ENCODE data around the gene GALNT18.

Gene GALNT18

GRCh38 chr11:11304550-11304949 is 317.3 kb downstream of the GALNT18 start:
- FAIRE-seq (no peak), DNase-seq (ENCODE audit: extremely low spot score, insufficient read length, low read depth) (no peak)

GRCh38 chr11:11302565-11302964 is 319.2 kb downstream of the GALNT18 start:
- no peak for FAIRE-seq
- no peak for DNase-seq (ENCODE audit: extremely low spot score, insufficient read length, low read depth)

GRCh38 chr11:11301212-11301611 is 320.6 kb downstream of the GALNT18 start:
- no peak for FAIRE-seq
- DNase-seq (ENCODE audit: extremely low spot score, insufficient read length, low read depth), result no peak

DNA sequence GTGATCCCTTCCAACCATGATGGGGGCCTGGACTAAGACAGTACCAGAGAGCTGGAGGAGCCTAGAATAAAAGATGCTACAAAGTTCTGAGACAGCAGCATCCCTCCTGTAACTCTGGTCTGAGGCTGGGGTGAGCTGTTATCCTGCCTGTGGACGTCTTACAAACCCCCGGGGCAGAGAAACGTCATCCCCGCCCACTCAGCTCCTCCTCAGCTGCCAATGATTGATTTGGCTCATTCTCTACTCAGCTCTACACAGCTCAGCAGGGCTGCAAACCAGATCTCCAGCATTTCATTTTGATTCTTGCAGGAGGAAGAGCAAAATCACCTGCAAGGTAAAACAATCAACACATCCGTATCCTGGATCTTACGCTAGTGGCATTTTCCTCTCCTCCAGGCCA is 324.2 kb downstream of the GALNT18 start:
- DNase-seq (ENCODE audit: extremely low spot score, insufficient read length, low read depth) (no peak), FAIRE-seq (no peak)

DNA sequence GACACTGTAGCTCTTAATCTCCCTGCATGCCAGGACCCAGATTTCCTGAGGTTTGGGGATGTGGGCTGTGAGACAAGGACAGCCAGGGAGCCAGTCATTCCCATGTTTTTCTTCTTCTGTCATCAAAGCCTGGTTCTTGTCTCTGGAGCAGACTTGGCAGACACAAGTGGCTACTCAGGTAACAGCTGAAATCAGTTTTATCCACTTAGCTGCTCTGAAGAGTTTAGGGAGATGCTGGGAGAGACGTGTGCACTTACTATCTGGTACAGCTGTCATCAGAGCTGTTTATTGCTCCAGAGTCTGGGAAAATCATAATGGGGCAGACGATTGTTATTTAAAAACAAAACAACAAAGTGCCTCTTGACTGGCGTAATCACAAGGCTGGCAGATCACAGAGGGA is 325.4 kb downstream of the GALNT18 start:
- FAIRE-seq, result no peak
- DNase-seq (ENCODE audit: extremely low spot score, insufficient read length, low read depth), result no peak

- DNase-seq (ENCODE audit: extremely low spot score, insufficient read length, low read depth) (no peak), FAIRE-seq (no peak)
Observed at GRCh38 chr11:11294551-11294855, 327.3 kb downstream of the GALNT18 start.

DNA sequence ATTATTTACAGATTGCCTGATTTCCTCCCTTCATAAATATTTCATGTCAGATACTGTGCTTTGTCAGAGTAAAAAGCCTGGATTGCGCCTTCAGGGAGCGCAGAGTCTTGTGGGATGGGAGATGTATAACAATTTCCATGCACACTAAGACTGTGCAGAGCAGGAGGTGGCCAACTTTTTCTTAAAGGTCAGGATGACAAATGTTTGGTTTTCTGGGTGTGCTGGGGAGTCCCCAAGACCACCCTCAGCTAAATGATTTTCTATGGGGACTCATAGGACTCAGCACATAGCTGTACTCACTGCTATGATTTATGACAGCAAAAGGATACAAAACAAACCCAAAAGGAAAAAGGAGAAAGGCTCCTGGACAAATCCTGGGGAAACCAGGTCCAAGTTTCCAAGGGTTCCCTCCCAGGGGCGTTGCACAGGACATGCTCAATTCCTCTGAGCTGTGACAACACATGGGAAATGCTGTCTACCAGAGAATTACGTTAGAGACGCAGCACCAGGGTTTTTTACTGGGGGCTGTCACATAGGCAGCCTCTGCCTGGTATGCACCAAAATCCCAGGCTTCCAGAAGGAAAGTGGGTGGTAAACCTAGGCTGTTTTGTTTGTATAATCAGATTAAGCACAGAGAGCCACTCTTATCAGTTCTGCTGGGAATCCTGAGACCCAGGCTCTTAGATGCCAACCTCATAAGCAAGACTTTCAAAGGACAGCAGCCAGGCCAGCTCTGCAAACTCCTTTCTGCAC is 327.8 kb downstream of the GALNT18 start:
- FAIRE-seq (no peak), DNase-seq (ENCODE audit: extremely low spot score, insufficient read length, low read depth) (no peak)

DNA sequence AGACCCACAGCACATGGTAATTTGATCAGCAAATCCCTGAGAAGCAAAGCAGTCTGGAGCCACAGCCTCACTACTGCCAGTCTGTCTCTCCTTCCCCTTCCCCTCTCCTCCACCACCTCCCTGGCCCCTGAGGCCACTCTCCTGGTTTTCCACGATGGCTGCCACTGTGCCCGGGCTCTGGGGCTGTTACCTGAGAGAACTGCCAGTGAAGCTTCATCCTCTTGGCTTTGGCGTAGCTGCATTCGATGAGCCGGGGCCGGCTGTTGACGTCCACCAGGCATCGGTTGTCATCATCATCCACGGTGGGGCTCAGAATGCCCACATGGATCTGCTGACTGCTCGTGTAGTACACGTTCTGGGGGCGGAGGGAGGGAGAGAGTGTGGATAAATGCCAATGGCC is 329.0 kb downstream of the GALNT18 start:
- no peak for DNase-seq (ENCODE audit: extremely low spot score, insufficient read length, low read depth)
- FAIRE-seq, result no peak

GRCh38 chr11:11291041-11292015 is 330.5 kb downstream of the GALNT18 start:
- no peak for DNase-seq (ENCODE audit: extremely low spot score, insufficient read length, low read depth)
- no peak for FAIRE-seq

DNA sequence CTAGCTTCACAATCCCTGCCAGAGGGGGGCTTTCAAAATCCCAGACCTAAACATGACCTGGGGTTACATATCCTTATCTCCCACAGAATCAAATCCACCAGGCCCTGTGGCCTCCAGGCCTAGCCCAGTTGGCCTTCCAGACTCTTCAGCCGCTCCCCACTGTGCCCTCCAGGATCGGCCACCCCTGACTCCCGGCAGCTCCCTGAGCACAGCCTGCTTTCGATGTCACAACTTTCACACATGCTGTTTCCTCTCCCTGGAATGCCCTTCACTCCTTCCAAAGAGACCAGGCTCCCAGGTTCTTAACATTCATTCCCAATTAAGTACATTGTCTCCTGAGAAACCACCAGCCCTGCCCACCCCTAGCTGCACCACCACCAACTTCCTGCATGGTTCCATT is 331.5 kb downstream of the GALNT18 start:
- DNase-seq (ENCODE audit: extremely low spot score, insufficient read length, low read depth) (no peak), FAIRE-seq (no peak)

DNA sequence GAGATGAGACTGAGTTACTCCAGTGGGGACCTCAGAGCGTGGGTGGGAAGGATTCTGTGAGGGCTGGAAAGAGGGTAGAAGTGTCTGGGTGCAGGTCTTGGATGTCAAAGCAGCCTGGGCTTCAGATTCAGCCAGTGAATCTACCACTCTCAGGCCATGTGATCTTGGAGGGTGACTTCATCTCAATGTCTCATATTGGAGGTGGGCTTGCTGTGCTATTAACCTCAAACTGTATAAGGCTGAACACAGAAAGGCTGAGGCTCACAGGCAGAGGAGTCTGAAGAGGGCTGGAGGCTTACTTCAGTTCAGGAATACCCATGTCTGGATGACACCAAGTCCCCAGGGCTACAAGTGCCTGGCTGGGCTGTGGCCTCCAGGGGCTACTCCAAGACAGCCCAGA is 332.1 kb downstream of the GALNT18 start:
- no peak for DNase-seq (ENCODE audit: extremely low spot score, insufficient read length, low read depth)
- FAIRE-seq, result no peak

GRCh38 chr11:11288972-11289616 is 332.7 kb downstream of the GALNT18 start:
- FAIRE-seq (no peak), DNase-seq (ENCODE audit: extremely low spot score, insufficient read length, low read depth) (no peak)

GRCh38 chr11:11284481-11284880 is 337.3 kb downstream of the GALNT18 start:
- FAIRE-seq, result no peak
- no peak for DNase-seq (ENCODE audit: extremely low spot score, insufficient read length, low read depth)

- FAIRE-seq (no peak), DNase-seq (ENCODE audit: extremely low spot score, insufficient read length, low read depth) (no peak)
Observed at GRCh38 chr11:11281626-11282025, 340.2 kb downstream of the GALNT18 start.

DNA sequence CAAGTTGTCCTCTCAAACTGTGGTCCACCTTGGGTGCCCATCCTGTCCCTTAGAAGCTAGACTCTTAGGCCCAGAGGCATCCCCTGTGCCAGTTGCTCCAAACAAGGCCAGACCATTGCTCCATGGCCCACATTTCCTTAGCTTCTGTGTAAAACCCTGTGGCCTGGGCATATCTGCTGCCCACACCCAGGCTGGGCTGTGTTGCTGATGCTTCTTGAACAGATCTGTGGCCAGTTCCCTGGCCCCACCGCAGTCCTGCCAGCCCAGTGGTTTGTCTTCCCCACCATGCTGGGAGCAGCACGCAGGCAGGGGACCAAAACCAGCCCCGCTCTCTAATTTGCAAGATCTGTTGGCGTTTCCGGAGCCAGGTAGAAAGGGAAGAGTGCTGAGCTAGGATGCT is 341.0 kb downstream of the GALNT18 start:
- DNase-seq (ENCODE audit: extremely low spot score, insufficient read length, low read depth), result no peak
- no peak for FAIRE-seq

GRCh38 chr11:11279956-11280689 is 341.7 kb downstream of the GALNT18 start:
- no peak for FAIRE-seq

DNA sequence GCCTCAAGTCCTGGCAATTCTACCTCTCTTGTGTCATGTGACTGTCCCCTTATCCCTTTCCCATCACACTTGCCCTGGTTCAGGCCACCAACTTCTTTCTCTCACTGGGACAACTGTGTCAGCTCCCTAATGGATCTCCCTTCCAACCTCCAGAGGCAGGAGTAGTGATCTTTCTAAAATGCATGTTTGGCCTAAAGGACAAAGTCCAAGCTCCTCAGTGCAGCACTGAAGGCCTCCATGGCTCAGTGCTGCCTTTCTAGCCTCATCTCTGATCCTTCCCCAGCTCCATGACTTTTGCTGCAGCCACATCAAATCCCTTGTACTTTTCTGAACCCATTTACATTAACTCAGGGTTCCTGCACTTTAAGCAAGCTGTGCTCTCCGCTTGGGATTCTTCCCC is 349.6 kb downstream of the GALNT18 start:
- DNase-seq (ENCODE audit: extremely low spot score, insufficient read length, low read depth), result no peak
- no peak for FAIRE-seq

More at GRCh38 chr11:11279956-11280689, 341.7 kb downstream of the GALNT18 start:
- no peak for DNase-seq (ENCODE audit: extremely low spot score, insufficient read length, low read depth)

- DNase-seq (ENCODE audit: extremely low spot score, insufficient read length, low read depth) (no peak), FAIRE-seq (no peak)
Observed at GRCh38 chr11:11270236-11270775, 351.5 kb downstream of the GALNT18 start.

DNA sequence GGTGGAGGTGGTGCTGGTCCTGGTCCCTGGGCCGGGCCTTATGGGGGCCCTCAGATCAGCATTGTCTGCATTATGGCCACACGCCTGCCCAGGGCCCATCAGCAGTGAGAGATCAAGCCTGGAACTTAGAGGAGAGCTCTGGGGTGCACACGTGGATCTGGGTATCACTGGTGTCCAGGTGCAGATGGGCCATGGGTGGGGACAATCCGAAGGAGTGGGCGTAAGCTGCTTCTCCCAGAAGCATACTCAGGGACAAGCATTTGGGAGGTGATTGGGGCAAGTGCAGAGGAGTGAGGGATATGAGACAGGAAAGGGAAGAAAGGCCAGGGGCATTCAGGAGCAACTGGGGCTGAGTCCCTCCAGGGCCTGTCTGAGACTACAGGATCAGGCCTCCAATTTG is 353.1 kb downstream of the GALNT18 start:
- DNase-seq (ENCODE audit: extremely low spot score, insufficient read length, low read depth) (no peak), FAIRE-seq (no peak)

DNA sequence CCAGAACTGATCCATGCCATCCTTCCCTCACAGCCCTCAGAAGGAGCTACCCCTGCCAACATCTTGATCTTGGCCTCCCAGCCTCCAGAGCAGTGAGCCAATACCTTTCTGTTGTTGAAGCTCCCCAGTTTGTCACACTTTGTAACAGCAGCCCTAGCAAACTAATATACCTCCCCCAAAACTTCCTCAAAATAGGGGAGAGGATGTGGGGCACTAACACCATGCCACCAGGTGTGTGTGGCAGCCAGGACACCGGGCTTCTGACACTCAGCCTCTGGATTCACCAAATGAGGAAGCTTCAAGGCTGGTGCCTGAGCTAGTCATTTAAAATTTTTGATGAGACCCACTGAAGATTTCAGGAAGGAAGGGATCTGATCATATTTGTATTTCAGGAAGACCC is 353.7 kb downstream of the GALNT18 start:
- DNase-seq (ENCODE audit: extremely low spot score, insufficient read length, low read depth) (no peak), FAIRE-seq (no peak)

Measured in GM18507 (cell line).